HUES64 (cell line): ENCODE data around the gene PCARE.

Experiments used
- H3K27ac ChIP-seq: 2 replicates; pipeline ENCODE4 v1.7.0; 2013; ENCODE audit warnings: low read depth, low read length, inconsistent platforms
- H3K27me3 ChIP-seq: 2 replicates; pipeline ENCODE4 v1.6.1; 2013; ENCODE audit warnings: mild to moderate bottlenecking, low read length; ENCODE audit not compliant: insufficient read depth
- H3K36me3 ChIP-seq: 2 replicates; pipeline ENCODE4 v1.6.1; 2013; ENCODE audit warnings: mild to moderate bottlenecking, low read length; ENCODE audit not compliant: insufficient read depth
- H3K4me1 ChIP-seq: 2 replicates; pipeline ENCODE4 v1.6.1; 2013; ENCODE audit warnings: mild to moderate bottlenecking, low read length, moderate library complexity; ENCODE audit not compliant: insufficient read depth
- H3K4me3 ChIP-seq: 2 replicates; pipeline ENCODE4 v1.5.1; 2013; ENCODE audit warnings: mild to moderate bottlenecking, low read length, moderate library complexity
- H3K9ac ChIP-seq: 2 replicates; pipeline ENCODE4 v1.6.1; 2013; ENCODE audit warnings: mild to moderate bottlenecking, low read depth, low read length
- H3K9me3 ChIP-seq: 2 replicates; pipeline ENCODE4 v1.6.1; 2013; ENCODE audit warnings: low read depth, low read length; ENCODE audit not compliant: insufficient read depth
- WGBS: fragments of 150-250, 120-280 bp; methylation state at CpG from one replicate; pipeline ENCODE4 v1.1.7; 2013; ENCODE audit warnings: missing lambda C conversion rate; 5-methylcytosine and 5-hydroxymethylcytosine counted together

PCARE gene

GRCh38 chr2:29047083-29047845 lies 27.1 kb downstream of the PCARE start:
- H3K27me3 ChIP-seq = no peaks in the 10 kb centered on the region
- no peak overlapping the region for H3K4me3 ChIP-seq
- 92% methylated on average over 9 of the region's 9 CpGs for WGBS
- H3K36me3 ChIP-seq = no peaks in the 10 kb centered on the region
- H3K9ac ChIP-seq = no peak overlapping the region
- H3K4me1 ChIP-seq = peaks cover 1% of the 10 kb centered on the region; the same call in 1 of the 2 replicates
- H3K27ac ChIP-seq = no peak overlapping the region
- H3K9me3 ChIP-seq = no peaks in the 10 kb centered on the region

GRCh38 chr2:29046321-29046720 lies 28.0 kb downstream of the PCARE start:
- H3K4me1 ChIP-seq = no peaks in the 10 kb centered on the region
- no peaks in the 10 kb centered on the region for H3K36me3 ChIP-seq
- no peak overlapping the region for H3K27ac ChIP-seq
- H3K27me3 ChIP-seq = no peaks in the 10 kb centered on the region
- H3K4me3 ChIP-seq = no peak overlapping the region
- H3K9ac ChIP-seq = no peak overlapping the region
- WGBS = 99% methylated on average over 2 of the region's 2 CpGs
- H3K9me3 ChIP-seq = no peaks in the 10 kb centered on the region

- no peaks in the 10 kb centered on the region for H3K9me3 ChIP-seq
- WGBS = 95% methylated on average over 4 of the region's 4 CpGs
- no peak overlapping the region for H3K27ac ChIP-seq
- no peaks in the 10 kb centered on the region for H3K36me3 ChIP-seq
- H3K9ac ChIP-seq = no peak overlapping the region
- no peaks in the 10 kb centered on the region for H3K27me3 ChIP-seq
- no peaks in the 10 kb centered on the region for H3K4me1 ChIP-seq
- no peak overlapping the region for H3K4me3 ChIP-seq
Observed at GRCh38 chr2:29044459-29044858, 29.9 kb downstream of the PCARE start.

- Histone ChIP-seq H3K4me3 (no peak overlapping the region), H3K27ac (no peak overlapping the region), H3K9me3 (no peaks in the 10 kb centered on the region), H3K4me1 (no peaks in the 10 kb centered on the region), H3K27me3 (no peaks in the 10 kb centered on the region), H3K9ac (no peak overlapping the region), H3K36me3 (no peaks in the 10 kb centered on the region)
- WGBS = 87% methylated on average over 9 of the region's 9 CpGs
Observed at GRCh38 chr2:29042561-29043075, 31.7 kb downstream of the PCARE start.

GRCh38 chr2:29041161-29041660 lies 33.1 kb downstream of the PCARE start:
- Histone ChIP-seq H3K9ac (no peak overlapping the region), H3K27ac (no peak overlapping the region), H3K9me3 (no peaks in the 10 kb centered on the region), H3K4me3 (no peak overlapping the region), H3K27me3 (no peaks in the 10 kb centered on the region), H3K4me1 (no peaks in the 10 kb centered on the region), H3K36me3 (no peaks in the 10 kb centered on the region)
- WGBS = 93% methylated on average over 9 of the region's 9 CpGs

- Histone ChIP-seq H3K36me3 (no peaks in the 10 kb centered on the region), H3K4me1 (no peaks in the 10 kb centered on the region), H3K27ac (no peak overlapping the region), H3K9me3 (no peaks in the 10 kb centered on the region), H3K27me3 (no peaks in the 10 kb centered on the region), H3K9ac (no peak overlapping the region), H3K4me3 (no peak overlapping the region)
- 93% methylated on average over 6 of the region's 6 CpGs for WGBS
Observed at GRCh38 chr2:29040552-29040951, 33.8 kb downstream of the PCARE start.

GRCh38 chr2:29039718-29040480 lies 34.4 kb downstream of the PCARE start:
- H3K4me1 ChIP-seq = no peaks in the 10 kb centered on the region
- H3K9ac ChIP-seq = no peak overlapping the region
- H3K9me3 ChIP-seq = no peaks in the 10 kb centered on the region
- 100% methylated on average over 3 of the region's 4 CpGs for WGBS
- H3K27me3 ChIP-seq = no peaks in the 10 kb centered on the region
- no peak overlapping the region for H3K4me3 ChIP-seq
- no peak overlapping the region for H3K27ac ChIP-seq
- no peaks in the 10 kb centered on the region for H3K36me3 ChIP-seq

GRCh38 chr2:29035016-29035745 lies 39.1 kb downstream of the PCARE start:
- WGBS = 96% methylated on average over 17 of the region's 17 CpGs
- H3K36me3 ChIP-seq = no peaks in the 10 kb centered on the region

GRCh38 chr2:29033656-29034055 lies 40.7 kb downstream of the PCARE start:
- Histone ChIP-seq H3K4me3 (no peak overlapping the region), H3K9ac (no peak overlapping the region), H3K36me3 (no peaks in the 10 kb centered on the region), H3K4me1 (no peaks in the 10 kb centered on the region; the same call in 1 of the 2 replicates), H3K9me3 (no peaks in the 10 kb centered on the region), H3K27me3 (no peaks in the 10 kb centered on the region), H3K27ac (no peak overlapping the region)
- WGBS = 91% methylated on average over 6 of the region's 6 CpGs

More at GRCh38 chr2:29035016-29035745, 39.1 kb downstream of the PCARE start:
- Histone ChIP-seq H3K4me3 (no peak overlapping the region), H3K9ac (no peak overlapping the region), H3K9me3 (no peaks in the 10 kb centered on the region), H3K27me3 (no peaks in the 10 kb centered on the region), H3K4me1 (no peaks in the 10 kb centered on the region; the same call in 1 of the 2 replicates), H3K27ac (no peak overlapping the region)

- H3K9me3 ChIP-seq = no peaks in the 10 kb centered on the region
- 67% methylated on average over 2 of the region's 2 CpGs for WGBS
- no peaks in the 10 kb centered on the region for H3K36me3 ChIP-seq
- H3K9ac ChIP-seq = no peak overlapping the region
- H3K27ac ChIP-seq = no peak overlapping the region
- H3K27me3 ChIP-seq = no peaks in the 10 kb centered on the region
- H3K4me1 ChIP-seq = no peaks in the 10 kb centered on the region; the same call in 1 of the 2 replicates
- no peak overlapping the region for H3K4me3 ChIP-seq
Observed at GRCh38 chr2:29033172-29033571, 41.2 kb downstream of the PCARE start.
